ENCODE data around the gene DDX52.

Gene DDX52

DNA sequence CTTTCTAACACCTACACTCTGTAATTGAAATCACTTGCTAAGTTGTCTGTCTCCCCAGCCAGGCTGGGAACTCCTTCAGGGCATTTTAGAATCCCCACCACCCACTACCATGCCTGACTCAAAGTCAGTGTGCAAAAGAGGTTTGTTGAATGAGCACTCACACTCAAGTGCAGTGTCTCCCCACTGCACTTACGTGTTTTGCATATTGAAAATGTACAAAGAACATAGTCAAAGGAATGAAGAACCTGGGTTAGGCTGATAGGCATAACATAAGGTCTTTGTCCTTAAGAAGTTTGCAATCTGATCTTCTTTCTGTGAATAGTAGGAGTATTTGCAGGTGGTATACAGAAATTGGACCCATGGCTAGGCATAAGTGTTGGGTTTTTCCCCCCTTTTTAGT, 33.8 kb upstream of the DDX52 start:
- DNase-seq (ENCODE audit: low read depth) = no peak
- in situ Hi-C loops (cut with HindIII; ENCODE audit: low sequenced_read_pairs) = no loop called here
- no peak overlapping the region for H3K4me3 ChIP-seq (ENCODE audit: low read depth, low read length)
- TF ChIP-seq CTCF (IDR thresholded peaks at IDR 0.05; ENCODE audit: low read depth, low read length, missing control alignments) = no peak

- no peak for DNase-seq (ENCODE audit: low read depth)
- in situ Hi-C loops (cut with HindIII; ENCODE audit: low sequenced_read_pairs) = no loop called here
- no peak for TF ChIP-seq CTCF (IDR thresholded peaks at IDR 0.05; ENCODE audit: low read depth, low read length, missing control alignments)
- H3K4me3 ChIP-seq (ENCODE audit: low read depth, low read length) = no peak overlapping the region
Observed at GRCh38 chr17:37676115-37676925, 33.1 kb upstream of the DDX52 start.

GRCh38 chr17:37674511-37674910, 31.3 kb upstream of the DDX52 start:
- in situ Hi-C loops (cut with HindIII; ENCODE audit: low sequenced_read_pairs) = no loop called here
- no peak for DNase-seq (ENCODE audit: low read depth)
- no peak for TF ChIP-seq CTCF (IDR thresholded peaks at IDR 0.05; ENCODE audit: low read depth, low read length, missing control alignments)
- no peak overlapping the region for H3K4me3 ChIP-seq (ENCODE audit: low read depth, low read length)

DNA sequence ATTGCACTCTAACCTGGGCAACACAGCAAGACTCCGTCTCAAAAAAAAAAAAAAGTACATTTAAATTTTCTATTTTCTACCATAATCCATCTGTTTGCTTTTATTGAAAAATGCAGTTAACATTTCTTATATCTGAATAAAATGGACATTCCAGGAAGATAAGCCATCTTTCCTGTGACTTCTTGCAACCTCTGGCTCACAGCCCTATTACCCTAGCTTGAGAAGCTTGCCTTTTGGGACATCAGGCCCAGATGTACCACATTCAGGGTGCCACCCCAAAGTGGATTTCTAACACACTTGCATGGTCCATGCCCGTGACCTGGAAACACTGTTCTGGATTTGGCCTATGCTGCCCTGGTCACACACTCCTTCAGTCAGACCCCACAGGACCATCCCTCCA, 30.1 kb upstream of the DDX52 start:
- no peak overlapping the region for H3K4me3 ChIP-seq (ENCODE audit: low read depth, low read length)
- in situ Hi-C loops (cut with HindIII; ENCODE audit: low sequenced_read_pairs) = no loop called here
- no peak for DNase-seq (ENCODE audit: low read depth)
- TF ChIP-seq CTCF (IDR thresholded peaks at IDR 0.05; ENCODE audit: low read depth, low read length, missing control alignments) = no peak

DNA sequence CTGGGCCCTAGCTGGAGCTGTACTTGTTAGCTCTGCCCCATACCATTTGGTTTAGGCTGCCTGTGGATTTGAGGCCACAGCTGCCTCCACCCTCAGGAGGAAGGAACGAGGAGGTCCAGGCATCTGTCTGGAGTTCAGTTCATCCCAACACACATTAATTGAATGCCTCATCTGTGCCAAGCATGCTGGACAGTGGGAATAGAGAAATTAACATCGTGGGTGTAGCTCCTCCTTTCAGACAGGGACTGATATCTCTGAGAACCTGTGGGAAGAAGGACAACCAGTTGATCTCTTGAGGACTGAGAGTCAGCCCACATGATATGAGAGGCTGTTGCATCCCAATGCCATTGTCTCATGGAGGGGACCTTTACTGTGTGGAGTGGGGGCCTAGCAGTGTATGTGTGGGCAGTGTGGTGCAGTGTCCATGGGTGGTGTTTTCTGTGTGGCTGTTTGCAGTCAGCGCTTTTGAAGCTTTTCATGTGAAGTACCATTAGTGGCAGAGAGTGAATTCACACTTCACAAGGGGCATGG, 29.4 kb upstream of the DDX52 start:
- no peak overlapping the region for H3K4me3 ChIP-seq (ENCODE audit: low read depth, low read length)
- DNase-seq (ENCODE audit: low read depth) = no peak
- TF ChIP-seq CTCF (IDR thresholded peaks at IDR 0.05; ENCODE audit: low read depth, low read length, missing control alignments) = no peak
- in situ Hi-C loops (cut with HindIII; ENCODE audit: low sequenced_read_pairs) = no loop called here

DNA sequence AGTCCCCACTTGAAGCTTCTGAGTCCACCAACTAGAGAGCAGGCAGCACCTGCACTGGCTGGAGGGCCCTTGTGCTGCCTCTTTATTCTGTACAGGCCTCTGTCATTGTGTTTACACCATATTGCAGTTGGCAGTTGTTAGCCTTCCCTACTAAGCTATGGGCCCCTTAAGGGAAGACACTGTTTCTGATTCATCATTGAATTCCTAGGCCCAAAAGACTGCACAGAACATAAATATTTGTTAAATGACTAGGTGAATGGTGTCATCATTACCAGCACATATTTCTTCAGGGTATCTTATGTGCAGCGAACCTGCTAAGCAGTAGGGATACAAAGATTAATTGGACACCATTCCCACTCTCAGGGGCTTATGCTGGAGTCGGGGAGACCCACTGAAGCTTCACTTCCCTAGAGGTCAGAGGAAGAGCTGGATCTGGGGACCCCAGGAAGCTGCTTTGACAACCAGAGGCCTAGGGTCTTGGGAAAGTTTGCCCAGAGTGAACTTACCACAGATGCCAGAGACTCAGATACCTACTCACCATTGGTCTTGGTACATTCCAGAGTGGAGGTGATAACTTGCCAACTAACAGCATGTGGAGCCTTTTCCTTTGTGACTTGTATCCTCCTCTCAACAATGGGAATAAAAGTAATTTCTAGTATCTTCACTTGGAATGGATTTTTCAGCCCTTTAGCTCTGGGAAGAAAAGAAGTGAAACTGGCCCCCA, 28.7 kb upstream of the DDX52 start:
- in situ Hi-C loops (cut with HindIII; ENCODE audit: low sequenced_read_pairs) = no loop called here
- H3K4me3 ChIP-seq (ENCODE audit: low read depth, low read length) = no peak overlapping the region

More for the DNA sequence above, 28.7 kb upstream of the DDX52 start:
- no peak for TF ChIP-seq CTCF (IDR thresholded peaks at IDR 0.05; ENCODE audit: low read depth, low read length, missing control alignments)
- DNase-seq (ENCODE audit: low read depth) = no peak

Data from astrocyte of the cerebellum (primary cell).